T47D (cell line): ENCODE data around the gene TPO.
"Not testable (repeated sequence)": the region's sequence is repeated elsewhere in the genome, so short reads cannot be mapped to it uniquely, and the experiment has no call there.

Source experiments
- DNase-seq, 2 experiments: peaks; one replicate each; pipeline versions ENCODE4 v3.0.0 to v3.0.0-alpha.2; 2011 to 2012; ENCODE audit warnings: low read depth in 1 of 2, low spot score in 1 of 2
- JUND ChIP-seq: IDR thresholded peaks from 2 replicates; pipeline ENCODE4 v1.6.1; 2012; ENCODE audit warnings: low read depth
- in situ Hi-C: cut with HindIII; loops from 2 replicates; pipeline ENCODE4 v1.10.0; 2016; ENCODE audit warnings: low sequenced_read_pairs, low pct_unique_long_range_greater_than_20kb

TPO gene

DNA sequence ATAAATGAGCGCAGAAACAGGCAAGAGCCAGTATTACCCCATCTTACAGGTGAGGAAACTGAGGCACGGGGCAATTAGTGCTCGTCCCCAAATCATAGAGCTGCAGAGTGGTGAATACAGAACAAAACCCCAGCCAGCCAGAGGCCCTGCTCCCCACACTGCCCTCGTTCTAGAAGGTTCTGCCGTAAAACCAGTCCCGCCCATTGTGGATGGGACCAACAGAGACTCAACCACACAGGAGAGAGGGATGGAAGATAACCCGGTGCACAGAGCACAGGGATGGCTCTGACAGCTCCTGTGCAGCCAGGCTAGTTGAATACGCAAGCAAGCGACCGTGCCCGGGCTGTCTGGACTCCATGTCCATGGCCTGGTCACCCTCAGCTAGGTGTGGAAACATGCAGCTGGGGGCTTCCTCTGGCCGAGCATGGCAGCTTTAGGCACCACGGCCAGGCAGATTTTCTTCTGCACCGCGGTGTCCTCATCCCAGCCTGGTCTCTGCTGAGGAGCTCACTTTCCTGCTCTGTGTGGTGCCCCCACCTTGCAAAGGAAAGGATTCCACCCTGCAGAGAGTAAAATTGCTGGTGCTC, 146.4 kb downstream of the TPO start:
- no peak for TF ChIP-seq JUND
- DNase-seq, result no peak
- in situ Hi-C loops, result no loop called here

GRCh38 chr2:1561259-1561658, 148.0 kb downstream of the TPO start:
- no peak for TF ChIP-seq JUND
- in situ Hi-C loops, result no loop called here
- DNase-seq, result no peak

DNA sequence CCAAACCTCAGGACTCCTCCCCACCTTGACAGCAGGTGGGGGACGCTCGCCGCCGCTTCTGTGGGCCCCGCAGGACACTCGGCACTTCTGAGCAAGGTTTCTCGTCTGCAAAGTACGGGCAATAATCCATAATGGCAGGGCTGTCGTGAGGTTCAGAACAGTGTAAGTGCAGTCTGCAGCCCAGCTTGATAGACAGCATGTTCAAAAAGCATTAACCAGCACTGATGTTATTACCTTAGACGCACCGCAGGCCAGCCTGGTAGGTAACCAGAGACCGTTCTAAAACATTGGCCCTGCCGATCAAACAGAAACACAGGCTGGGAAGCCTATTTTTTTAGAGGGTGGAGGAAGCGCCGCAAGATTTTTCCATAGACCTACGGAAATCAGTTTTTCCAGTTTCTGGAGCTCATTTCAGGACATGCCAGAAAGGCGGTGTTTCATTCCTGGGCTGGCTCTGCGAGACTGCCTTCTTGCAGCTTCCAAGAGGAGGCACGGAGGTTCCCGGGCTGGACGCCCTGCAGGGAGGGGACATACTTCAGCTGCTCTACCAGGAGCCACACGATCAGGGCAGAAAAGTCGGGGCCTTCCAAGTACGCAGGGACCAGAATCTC, 148.7 kb downstream of the TPO start:
- TF ChIP-seq JUND, result no peak
- in situ Hi-C loops, result no loop called here
- no peak for DNase-seq

- no peak for TF ChIP-seq JUND
- no peak for DNase-seq
- in situ Hi-C loops, result no loop called here
These were observed 150.0 kb downstream of the TPO start for GRCh38 chr2:1563084-1563857.

GRCh38 chr2:1563943-1564891, 151.0 kb downstream of the TPO start:
- no peak for TF ChIP-seq JUND
- no peak for DNase-seq
- in situ Hi-C loops, result no loop called here

- no peak for DNase-seq
- no peak for TF ChIP-seq JUND
- in situ Hi-C loops, result no loop called here
These were observed 154.5 kb downstream of the TPO start for GRCh38 chr2:1567556-1568344.

GRCh38 chr2:1568345-1568668, 155.0 kb downstream of the TPO start:
- in situ Hi-C loops, result not testable (repeated sequence)

DNA sequence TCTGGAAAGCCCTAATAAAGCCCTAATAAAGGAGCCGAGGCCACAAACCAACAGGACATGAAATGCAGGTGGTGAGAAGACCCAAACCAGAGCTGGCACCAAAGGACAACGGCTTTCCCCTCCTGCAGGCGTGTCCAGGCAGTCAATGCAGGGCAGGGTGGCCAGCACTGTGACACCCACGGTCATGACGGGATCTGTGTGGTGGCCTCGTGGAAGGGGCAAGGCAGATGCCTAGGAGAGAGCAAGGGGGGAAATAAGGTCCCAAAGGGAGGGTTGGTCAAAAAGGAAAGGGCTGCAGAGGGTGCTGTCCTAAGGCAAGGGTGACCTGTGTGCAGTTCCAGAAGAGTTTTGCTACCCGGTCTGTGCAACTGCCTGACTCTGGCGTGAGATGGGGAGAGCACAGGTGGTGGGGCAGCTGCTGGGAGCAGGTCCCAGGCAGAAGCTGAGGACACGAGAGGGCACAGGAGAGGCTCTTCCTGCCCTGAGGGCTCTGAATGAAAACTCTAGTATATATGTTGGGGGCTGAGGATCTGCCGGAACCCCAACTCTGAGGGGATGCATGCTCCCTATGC, 156.7 kb downstream of the TPO start:
- no peak for DNase-seq
- no peak for TF ChIP-seq JUND
- in situ Hi-C loops, result no loop called here

More at GRCh38 chr2:1568345-1568668, 155.0 kb downstream of the TPO start:
- DNase-seq, result not testable (repeated sequence)

- TF ChIP-seq JUND, result no peak
- DNase-seq, result no peak
- in situ Hi-C loops, result no loop called here
These were observed 158.5 kb downstream of the TPO start for GRCh38 chr2:1571477-1572417.

- no peak for DNase-seq
- in situ Hi-C loops, result no loop called here
- TF ChIP-seq JUND, result no peak
These were observed 159.4 kb downstream of the TPO start for GRCh38 chr2:1572638-1573037.

DNA sequence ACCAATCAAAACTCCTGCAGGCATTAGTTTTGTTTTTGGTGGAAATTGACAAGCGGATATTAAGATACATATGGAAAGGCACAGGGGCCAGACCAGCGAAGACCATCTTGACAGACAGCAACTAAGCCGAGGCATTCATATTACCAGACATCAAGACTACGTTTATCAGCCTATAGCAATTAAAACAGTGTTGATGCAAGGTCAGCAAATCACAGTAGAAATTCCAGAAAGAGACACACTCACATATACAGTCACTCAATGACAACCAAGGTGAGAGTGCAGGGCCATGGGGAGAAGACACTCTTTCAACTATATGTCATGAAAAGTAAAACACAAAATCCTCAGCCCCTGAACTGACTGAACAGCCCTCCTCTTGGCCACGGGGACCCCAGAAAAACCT, 164.6 kb downstream of the TPO start:
- in situ Hi-C loops, result no loop called here
- no peak for TF ChIP-seq JUND
- no peak for DNase-seq

DNA sequence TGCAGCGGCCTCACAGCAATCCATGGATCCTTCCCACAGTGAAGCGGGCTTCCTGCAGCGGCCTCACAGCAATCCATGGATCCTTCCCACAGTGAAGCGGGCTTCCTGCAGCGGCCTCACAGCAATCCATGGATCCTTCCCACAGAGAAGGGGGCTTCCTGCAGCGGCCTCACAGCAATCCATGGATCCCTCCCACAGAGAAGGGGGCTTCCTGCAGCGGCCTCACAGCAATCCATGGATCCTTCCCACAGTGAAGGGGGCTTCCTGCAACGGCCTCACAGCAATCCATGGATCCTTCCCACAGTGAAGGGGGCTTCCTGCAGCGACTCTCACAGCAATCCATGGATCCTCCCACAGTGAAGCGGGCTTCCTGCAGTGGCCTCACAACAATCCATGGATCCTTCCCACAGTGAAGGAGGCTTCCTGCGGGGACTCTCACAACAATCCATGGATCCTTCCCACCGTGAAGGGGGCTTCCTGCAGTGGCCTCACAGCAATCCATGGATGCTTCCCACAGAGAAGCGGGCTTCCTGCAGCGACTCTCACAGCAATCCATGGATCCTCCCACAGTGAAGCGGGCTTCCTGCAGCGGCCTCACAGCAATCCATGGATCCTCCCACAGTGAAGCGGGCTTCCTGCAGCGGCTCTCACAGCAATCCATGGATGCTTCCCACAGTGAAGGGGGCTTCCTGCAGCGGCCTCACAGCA, 168.1 kb downstream of the TPO start:
- in situ Hi-C loops, DNase-seq: not testable (repeated sequence)
